ENCODE measurements around the gene SOST. TPM values are rescaled to one million over a fixed set of nuclear protein-coding genes. Genes with fewer than 3 reads are reported as not detected.

The SOST gene
- total RNA-seq, 2 experiments from 2014 or later: not detected

- ChIA-PET CTCF (interaction anchor here (1.5 to 13.2 kb wide), 2 partner anchors 12 to 60 kb away, joined by 4 to 187 read pairs; no protein-coding TSS in a partner anchor), POLR2A (no interaction called here)
Observed at GRCh38 chr17:43755389-43755875, 3.2 kb downstream of the SOST start.

GRCh38 chr17:43754947-43755346 is 3.6 kb downstream of the SOST start:
- ChIA-PET CTCF (interaction anchor here (1.5 to 13.2 kb wide), 2 partner anchors 12 to 59 kb away, joined by 4 to 187 read pairs; no protein-coding TSS in a partner anchor), POLR2A (no interaction called here)

- ChIA-PET CTCF (interaction anchor here (1.5 to 13.2 kb wide), 2 partner anchors 22 to 58 kb away, joined by 4 to 187 read pairs; no protein-coding TSS in a partner anchor), POLR2A (no interaction called here)
Observed at GRCh38 chr17:43753493-43754129, 5.0 kb downstream of the SOST start.

GRCh38 chr17:43750153-43750552 is 8.4 kb downstream of the SOST start:
- ChIA-PET POLR2A (no interaction called here), CTCF (interaction anchor here (0.8 to 1.1 kb wide), 2 partner anchors 10 to 173 kb away, joined by 3 read pairs; no protein-coding TSS in a partner anchor)

- ChIA-PET POLR2A (no interaction called here), CTCF (interaction anchor here (1.3 kb wide), 1 partner anchor 51 kb away, joined by 4 read pairs; no protein-coding TSS in a partner anchor)
Observed at GRCh38 chr17:43745541-43745940, 13.1 kb downstream of the SOST start.

- ChIA-PET CTCF (no interaction called here), POLR2A (interaction anchor here (0.6 kb wide), 1 partner anchor 19 kb away, joined by 4 read pairs; no protein-coding TSS in a partner anchor)
Observed at GRCh38 chr17:43741636-43742035, 17.0 kb downstream of the SOST start.

- ChIA-PET POLR2A (no interaction called here), CTCF (interaction anchor here (0.9 to 1.4 kb wide), 2 partner anchors 18 to 27 kb away, joined by 3 read pairs; partner anchors contain the start of gene SOST)
Observed at GRCh38 chr17:43740541-43740940, 18.1 kb downstream of the SOST start.

GRCh38 chr17:43737722-43738121 is 20.9 kb downstream of the SOST start:
- CTCF ChIA-PET: no interaction called here
- POLR2A ChIA-PET: no interaction called here

GRCh38 chr17:43736389-43736788 is 22.2 kb downstream of the SOST start:
- CTCF ChIA-PET: interaction anchor here (0.6 to 0.7 kb wide), 2 partner anchors 30 to 485 kb away, joined by 3 read pairs; no protein-coding TSS in a partner anchor

GRCh38 chr17:43734376-43734775 is 24.2 kb downstream of the SOST start:
- POLR2A ChIA-PET: no interaction called here
- CTCF ChIA-PET: no interaction called here

More at GRCh38 chr17:43736389-43736788, 22.2 kb downstream of the SOST start:
- POLR2A ChIA-PET: no interaction called here

GRCh38 chr17:43733956-43734355 is 24.6 kb downstream of the SOST start:
- CTCF ChIA-PET: no interaction called here
- POLR2A ChIA-PET: no interaction called here

- ChIA-PET POLR2A (no interaction called here), CTCF (interaction anchor here (0.6 kb wide), 1 partner anchor 736 kb away, joined by 3 read pairs; no protein-coding TSS in a partner anchor)
Observed at GRCh38 chr17:43732958-43733357, 25.6 kb downstream of the SOST start.

GRCh38 chr17:43728081-43728480 is 30.5 kb downstream of the SOST start:
- ChIA-PET CTCF (interaction anchor here (1.4 kb wide), 1 partner anchor 152 kb away, joined by 3 read pairs; no protein-coding TSS in a partner anchor), POLR2A (interaction anchor here (0.5 to 0.7 kb wide), 2 partner anchors 8 to 1231 kb away, joined by 3 to 7 read pairs; no protein-coding TSS in a partner anchor)

- ChIA-PET POLR2A (no interaction called here), CTCF (no interaction called here)
Observed at GRCh38 chr17:43723697-43724359, 34.8 kb downstream of the SOST start.

- POLR2A ChIA-PET: no interaction called here
- CTCF ChIA-PET: interaction anchor here (0.6 kb wide), 1 partner anchor 12 kb away, joined by 3 read pairs; no protein-coding TSS in a partner anchor
Observed at GRCh38 chr17:43722870-43723665, 35.5 kb downstream of the SOST start.

GRCh38 chr17:43722269-43722619 is 36.3 kb downstream of the SOST start:
- ChIA-PET CTCF (interaction anchor here (0.6 kb wide), 1 partner anchor 11 kb away, joined by 3 read pairs; no protein-coding TSS in a partner anchor), POLR2A (no interaction called here)

- POLR2A ChIA-PET: no interaction called here
- CTCF ChIA-PET: interaction anchor here (0.6 kb wide), 1 partner anchor 27 kb away, joined by 5 read pairs; no protein-coding TSS in a partner anchor
Observed at GRCh38 chr17:43721537-43722268, 36.9 kb downstream of the SOST start.

- ChIA-PET POLR2A (interaction anchor here (0.5 to 1.0 kb wide), 2 partner anchors 7 to 390 kb away, joined by 3 read pairs; no protein-coding TSS in a partner anchor), CTCF (interaction anchor here (0.6 to 1.2 kb wide), 2 partner anchors 26 to 46 kb away, joined by 3 to 5 read pairs; no protein-coding TSS in a partner anchor)
Observed at GRCh38 chr17:43720311-43721060, 38.1 kb downstream of the SOST start.

Data from activated CD8-positive, alpha-beta memory T cell treated with anti-CD3 and anti-CD28 coated beads for 36 hours (primary cell).